22Rv1 (cell line): ENCODE data around the gene SF3B5.

Experiments used
- ZFX ChIP-seq: fragments of 450-650 bp; IDR thresholded peaks from 2 replicates; pipeline ENCODE4 v1.6.1; 2017; ENCODE audit warnings: antibody characterized with exemption, borderline replicate concordance
- TF ChIP-seq, protein P1 (sequence below): fragments of 450-650 bp; IDR thresholded peaks from 2 replicates; pipeline ENCODE4 v1.5.1; 2017; ENCODE audit warnings: mild to moderate bottlenecking

DNA sequence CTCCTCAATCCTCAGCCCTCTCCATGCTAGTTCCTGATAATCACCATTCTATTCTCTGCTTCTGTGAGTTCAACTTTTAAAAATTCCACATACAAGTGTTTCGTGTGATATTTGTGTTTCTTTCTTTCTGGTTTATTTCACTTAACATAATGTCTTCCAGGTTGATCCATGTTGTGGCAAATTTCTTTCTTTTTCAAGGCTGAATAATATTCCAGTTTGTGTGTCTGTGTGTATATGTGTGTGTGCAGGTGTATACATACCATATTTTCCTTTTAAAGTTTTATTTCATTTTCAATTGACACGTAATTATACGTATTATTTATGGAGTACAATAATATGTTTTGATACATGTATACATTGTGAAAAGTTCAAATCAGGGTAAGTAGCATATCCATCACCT is 19.8 kb upstream of the SF3B5 start:
- TF ChIP-seq, protein P1, sequence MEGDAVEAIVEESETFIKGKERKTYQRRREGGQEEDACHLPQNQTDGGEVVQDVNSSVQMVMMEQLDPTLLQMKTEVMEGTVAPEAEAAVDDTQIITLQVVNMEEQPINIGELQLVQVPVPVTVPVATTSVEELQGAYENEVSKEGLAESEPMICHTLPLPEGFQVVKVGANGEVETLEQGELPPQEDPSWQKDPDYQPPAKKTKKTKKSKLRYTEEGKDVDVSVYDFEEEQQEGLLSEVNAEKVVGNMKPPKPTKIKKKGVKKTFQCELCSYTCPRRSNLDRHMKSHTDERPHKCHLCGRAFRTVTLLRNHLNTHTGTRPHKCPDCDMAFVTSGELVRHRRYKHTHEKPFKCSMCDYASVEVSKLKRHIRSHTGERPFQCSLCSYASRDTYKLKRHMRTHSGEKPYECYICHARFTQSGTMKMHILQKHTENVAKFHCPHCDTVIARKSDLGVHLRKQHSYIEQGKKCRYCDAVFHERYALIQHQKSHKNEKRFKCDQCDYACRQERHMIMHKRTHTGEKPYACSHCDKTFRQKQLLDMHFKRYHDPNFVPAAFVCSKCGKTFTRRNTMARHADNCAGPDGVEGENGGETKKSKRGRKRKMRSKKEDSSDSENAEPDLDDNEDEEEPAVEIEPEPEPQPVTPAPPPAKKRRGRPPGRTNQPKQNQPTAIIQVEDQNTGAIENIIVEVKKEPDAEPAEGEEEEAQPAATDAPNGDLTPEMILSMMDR: no peak
- TF ChIP-seq ZFX: no peak
